ENCODE data around the gene CPED1.

Gene CPED1

GRCh38 chr7:121172484-121172883 is 184.0 kb downstream of the CPED1 start:
- Histone ChIP-seq H3K27ac (ENCODE audit: low read depth, low read length, poor library complexity, severe bottlenecking) (no peak overlapping the region), H3K27me3 (ENCODE audit: insufficient read depth, low read length) (no peaks in the 10 kb centered on the region), H3K9me3 (ENCODE audit: low read length) (no peaks in the 10 kb centered on the region), H3F3A (ENCODE audit: insufficient read depth, low read length) (no peaks in the 10 kb centered on the region), H3K4me2 (ENCODE audit: low read length) (no peak overlapping the region), H3K9ac (ENCODE audit: low read length) (no peak overlapping the region), H3K79me2 (ENCODE audit: insufficient read depth, low read length) (no peaks in the 10 kb centered on the region), H4K20me1 (ENCODE audit: insufficient read depth, low read length) (no peaks in the 10 kb centered on the region), H2AFZ (ENCODE audit: low read length) (no peak overlapping the region), H3K4me3 (ENCODE audit: low read depth, low read length, poor library complexity, severe bottlenecking) (no peak overlapping the region), H3K4me1 (ENCODE audit: insufficient read depth, low read length, severe bottlenecking) (peaks cover 18% of the 10 kb centered on the region), H3K9me2 (ENCODE audit: low read depth, low read length) (no peaks in the 10 kb centered on the region), H3K36me3 (ENCODE audit: insufficient read depth, low read length) (no peaks in the 10 kb centered on the region; the same call in 1 of the 2 replicates)
- TF ChIP-seq CTCF (IDR thresholded peaks at IDR 0.05; ENCODE audit: low read length) = no peak
- no peak for TF ChIP-seq EZH2 (IDR thresholded peaks at IDR 0.05; ENCODE audit: borderline replicate concordance, low read length)

GRCh38 chr7:121175826-121176225 is 187.3 kb downstream of the CPED1 start:
- H3K4me2 ChIP-seq (ENCODE audit: low read length) = no peak overlapping the region
- H3K9me2 ChIP-seq (ENCODE audit: low read depth, low read length) = no peaks in the 10 kb centered on the region
- H2AFZ ChIP-seq (ENCODE audit: low read length) = no peak overlapping the region
- no peaks in the 10 kb centered on the region; the same call in 1 of the 2 replicates for H3K36me3 ChIP-seq (ENCODE audit: insufficient read depth, low read length)
- H4K20me1 ChIP-seq (ENCODE audit: insufficient read depth, low read length) = no peaks in the 10 kb centered on the region
- H3K27ac ChIP-seq (ENCODE audit: low read depth, low read length, poor library complexity, severe bottlenecking) = no peak overlapping the region
- no peak overlapping the region for H3K9ac ChIP-seq (ENCODE audit: low read length)
- no peaks in the 10 kb centered on the region for H3F3A ChIP-seq (ENCODE audit: insufficient read depth, low read length)
- no peaks in the 10 kb centered on the region for H3K79me2 ChIP-seq (ENCODE audit: insufficient read depth, low read length)
- no peak for TF ChIP-seq CTCF (IDR thresholded peaks at IDR 0.05; ENCODE audit: low read length)
- no peak for TF ChIP-seq EZH2 (IDR thresholded peaks at IDR 0.05; ENCODE audit: borderline replicate concordance, low read length)
- H3K9me3 ChIP-seq (ENCODE audit: low read length) = no peaks in the 10 kb centered on the region
- peaks cover 46% of the 10 kb centered on the region for H3K4me1 ChIP-seq (ENCODE audit: insufficient read depth, low read length, severe bottlenecking)
- H3K27me3 ChIP-seq (ENCODE audit: insufficient read depth, low read length) = no peaks in the 10 kb centered on the region
- no peak overlapping the region for H3K4me3 ChIP-seq (ENCODE audit: low read depth, low read length, poor library complexity, severe bottlenecking)

- no peaks in the 10 kb centered on the region for H3F3A ChIP-seq (ENCODE audit: insufficient read depth, low read length)
- H3K9me3 ChIP-seq (ENCODE audit: low read length) = no peaks in the 10 kb centered on the region
- no peaks in the 10 kb centered on the region; the same call in 1 of the 2 replicates for H3K36me3 ChIP-seq (ENCODE audit: insufficient read depth, low read length)
- H2AFZ ChIP-seq (ENCODE audit: low read length) = peak overlapping the region; percentile 26; the same call in 1 of the 2 replicates
- H3K4me1 ChIP-seq (ENCODE audit: insufficient read depth, low read length, severe bottlenecking) = peaks cover 72% of the 10 kb centered on the region
- H3K27ac ChIP-seq (ENCODE audit: low read depth, low read length, poor library complexity, severe bottlenecking) = peak overlapping the region; percentile 89
- H4K20me1 ChIP-seq (ENCODE audit: insufficient read depth, low read length) = no peaks in the 10 kb centered on the region
- H3K4me2 ChIP-seq (ENCODE audit: low read length) = peak overlapping the region; percentile 62
- TF ChIP-seq EZH2 (IDR thresholded peaks at IDR 0.05; ENCODE audit: borderline replicate concordance, low read length) (no peak), CTCF (IDR thresholded peaks at IDR 0.05; ENCODE audit: low read length) (no peak)
- peak overlapping the region; percentile 43; the same call in 1 of the 2 replicates for H3K9ac ChIP-seq (ENCODE audit: low read length)
- H3K79me2 ChIP-seq (ENCODE audit: insufficient read depth, low read length) = no peaks in the 10 kb centered on the region
- peak overlapping the region; percentile 26 for H3K4me3 ChIP-seq (ENCODE audit: low read depth, low read length, poor library complexity, severe bottlenecking)
- H3K9me2 ChIP-seq (ENCODE audit: low read depth, low read length) = no peaks in the 10 kb centered on the region
- no peaks in the 10 kb centered on the region for H3K27me3 ChIP-seq (ENCODE audit: insufficient read depth, low read length)
Observed at GRCh38 chr7:121178452-121178851, 189.9 kb downstream of the CPED1 start.

Measured in OCI-LY1 (cell line).